DOHH2 (cell line): ENCODE results near the gene EFNA3.

Experiments
- H3F3A ChIP-seq: fragments of 200-600 bp; sonication (generic), shearing (Covaris generic); 2 replicates; pipeline ENCODE4 v1.6.0; 2016; ENCODE audit warnings: antibody characterized with exemption, mild to moderate bottlenecking; ENCODE audit not compliant: control insufficient read depth, insufficient read depth
- H3K27ac ChIP-seq: fragments of 200-600 bp; sonication (generic); 2 replicates; pipeline ENCODE4 v1.5.1; 2014; ENCODE audit warnings: low read depth, mild to moderate bottlenecking, low read length, moderate library complexity
- H3K27me3 ChIP-seq: fragments of 200-600 bp; sonication (generic); 2 replicates; pipeline ENCODE4 v1.6.1; 2014; ENCODE audit warnings: mild to moderate bottlenecking, low read length, mixed read lengths; ENCODE audit not compliant: control insufficient read depth
- H3K36me3 ChIP-seq: fragments of 200-600 bp; sonication (generic); 2 replicates; pipeline ENCODE4 v1.6.1; 2014; ENCODE audit warnings: mild to moderate bottlenecking, low read length, moderate library complexity, mixed read lengths; ENCODE audit not compliant: control insufficient read depth
- H3K4me1 ChIP-seq: fragments of 200-600 bp; sonication (generic); 2 replicates; pipeline ENCODE4 v1.6.1; 2014; ENCODE audit warnings: mild to moderate bottlenecking, low read length, mixed read lengths; ENCODE audit not compliant: control insufficient read depth
- H3K4me2 ChIP-seq: fragments of 200-600 bp; sonication (generic); 2 replicates; pipeline ENCODE4 v1.6.0; 2014; ENCODE audit warnings: mild to moderate bottlenecking, low read length, moderate library complexity
- H3K4me3 ChIP-seq: fragments of 200-600 bp; sonication (generic); 2 replicates; pipeline ENCODE4 v1.5.1; 2014; ENCODE audit warnings: mild to moderate bottlenecking, low read length, mixed read lengths
- H3K79me2 ChIP-seq: fragments of 200-600 bp; sonication (generic); 2 replicates; pipeline ENCODE4 v1.6.1; 2014; ENCODE audit warnings: mild to moderate bottlenecking, low read length, mixed read lengths; ENCODE audit not compliant: control insufficient read depth
- H3K9me2 ChIP-seq: fragments of 200-600 bp; sonication (generic); replicated peaks from 2 replicates; pipeline ENCODE4 v1.6.1; 2014; ENCODE audit warnings: mild to moderate bottlenecking, low read length, mixed read lengths; ENCODE audit not compliant: control insufficient read depth
- H3K9me3 ChIP-seq: fragments of 200-600 bp; sonication (generic); 2 replicates; pipeline ENCODE4 v1.6.1; 2014; ENCODE audit warnings: antibody characterized with exemption, low read length, mixed read lengths; ENCODE audit not compliant: control insufficient read depth, insufficient read depth
- H4K20me1 ChIP-seq: fragments of 200-600 bp; sonication (generic); 2 replicates; pipeline ENCODE4 v1.6.0; 2014; ENCODE audit warnings: low read depth, mild to moderate bottlenecking, antibody characterized with exemption, low read length, moderate library complexity; ENCODE audit not compliant: control insufficient read depth, insufficient read depth
- EZH2phosphoT487 ChIP-seq: fragments of 200-600 bp; sonication (generic); IDR thresholded peaks from 2 replicates; pipeline ENCODE4 v1.6.1; 2017; ENCODE audit warnings: borderline replicate concordance, mild to moderate bottlenecking, antibody characterized with exemption, low read length, moderate library complexity, mixed read lengths
- TF ChIP-seq, protein P1 (sequence below): fragments of 200-600 bp; sonication (generic); IDR thresholded peaks from one replicate; pipeline ENCODE4 v1.5.1; 2014; ENCODE audit warnings: antibody characterized with exemption, mild to moderate bottlenecking, low read depth, low read length; ENCODE audit not compliant: poor library complexity, severe bottlenecking

Gene EFNA3

DNA sequence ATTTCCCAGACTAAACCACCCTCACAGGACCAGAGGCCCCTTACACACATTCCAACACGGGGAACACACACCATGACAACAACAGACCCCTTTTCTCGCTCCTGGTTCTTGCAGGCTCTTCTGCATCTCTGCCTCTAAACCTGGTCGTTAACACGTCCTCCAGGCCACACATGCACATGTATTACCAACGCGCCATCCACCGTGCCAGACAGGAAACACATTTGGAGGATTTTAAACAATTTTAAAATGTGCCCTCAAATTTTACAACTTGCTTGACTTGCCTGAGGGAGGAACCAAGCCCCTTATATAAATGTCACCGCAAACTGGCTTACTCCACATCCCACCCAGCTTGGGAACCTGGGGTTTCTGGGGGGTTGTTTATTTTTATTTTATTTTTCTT, 32.2 kb downstream of the EFNA3 start:
- Histone ChIP-seq H3K79me2 (no peaks in the 10 kb centered on the region), H3K9me3 (no peaks in the 10 kb centered on the region), H3K36me3 (no peaks in the 10 kb centered on the region), H3K9me2 (no peaks in the 10 kb centered on the region), H4K20me1 (no peaks in the 10 kb centered on the region), H3F3A (no peaks in the 10 kb centered on the region), H3K4me2 (no peak overlapping the region), H3K27ac (no peak overlapping the region), H3K27me3 (peaks cover 6% of the 10 kb centered on the region; the same call in 1 of the 2 replicates), H3K4me1 (peaks cover 10% of the 10 kb centered on the region), H3K4me3 (no peak overlapping the region)
- TF ChIP-seq, protein P1, sequence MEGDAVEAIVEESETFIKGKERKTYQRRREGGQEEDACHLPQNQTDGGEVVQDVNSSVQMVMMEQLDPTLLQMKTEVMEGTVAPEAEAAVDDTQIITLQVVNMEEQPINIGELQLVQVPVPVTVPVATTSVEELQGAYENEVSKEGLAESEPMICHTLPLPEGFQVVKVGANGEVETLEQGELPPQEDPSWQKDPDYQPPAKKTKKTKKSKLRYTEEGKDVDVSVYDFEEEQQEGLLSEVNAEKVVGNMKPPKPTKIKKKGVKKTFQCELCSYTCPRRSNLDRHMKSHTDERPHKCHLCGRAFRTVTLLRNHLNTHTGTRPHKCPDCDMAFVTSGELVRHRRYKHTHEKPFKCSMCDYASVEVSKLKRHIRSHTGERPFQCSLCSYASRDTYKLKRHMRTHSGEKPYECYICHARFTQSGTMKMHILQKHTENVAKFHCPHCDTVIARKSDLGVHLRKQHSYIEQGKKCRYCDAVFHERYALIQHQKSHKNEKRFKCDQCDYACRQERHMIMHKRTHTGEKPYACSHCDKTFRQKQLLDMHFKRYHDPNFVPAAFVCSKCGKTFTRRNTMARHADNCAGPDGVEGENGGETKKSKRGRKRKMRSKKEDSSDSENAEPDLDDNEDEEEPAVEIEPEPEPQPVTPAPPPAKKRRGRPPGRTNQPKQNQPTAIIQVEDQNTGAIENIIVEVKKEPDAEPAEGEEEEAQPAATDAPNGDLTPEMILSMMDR = no peak
- no peak for TF ChIP-seq EZH2phosphoT487

DNA sequence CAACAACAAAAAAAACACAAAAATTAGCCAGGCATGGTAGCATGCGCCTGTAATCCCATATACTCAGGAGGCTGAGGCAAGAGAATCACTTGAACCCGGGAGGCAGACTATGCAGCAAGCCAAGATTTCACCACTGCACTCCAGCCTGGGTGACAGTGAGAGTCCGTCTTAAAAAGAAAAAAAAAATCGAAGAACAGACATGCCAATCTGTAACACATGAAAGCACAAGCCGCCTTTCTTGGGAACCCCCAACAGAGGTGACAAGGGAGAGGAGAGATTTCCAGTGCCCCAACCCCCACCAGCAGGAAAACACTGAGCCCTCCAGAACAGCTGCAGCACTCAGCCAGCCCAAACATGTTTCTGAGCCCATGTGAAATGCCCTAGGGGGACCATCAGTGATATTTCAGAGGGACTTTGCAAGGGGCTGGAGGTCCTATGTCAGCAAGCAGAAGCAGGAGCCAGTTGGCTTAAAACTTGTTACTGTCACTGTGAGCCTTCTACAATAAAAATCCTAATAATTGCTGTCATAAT, 34.9 kb downstream of the EFNA3 start:
- H3F3A ChIP-seq = no peaks in the 10 kb centered on the region
- TF ChIP-seq, protein P1 = no peak
- TF ChIP-seq EZH2phosphoT487 = no peak

DNA sequence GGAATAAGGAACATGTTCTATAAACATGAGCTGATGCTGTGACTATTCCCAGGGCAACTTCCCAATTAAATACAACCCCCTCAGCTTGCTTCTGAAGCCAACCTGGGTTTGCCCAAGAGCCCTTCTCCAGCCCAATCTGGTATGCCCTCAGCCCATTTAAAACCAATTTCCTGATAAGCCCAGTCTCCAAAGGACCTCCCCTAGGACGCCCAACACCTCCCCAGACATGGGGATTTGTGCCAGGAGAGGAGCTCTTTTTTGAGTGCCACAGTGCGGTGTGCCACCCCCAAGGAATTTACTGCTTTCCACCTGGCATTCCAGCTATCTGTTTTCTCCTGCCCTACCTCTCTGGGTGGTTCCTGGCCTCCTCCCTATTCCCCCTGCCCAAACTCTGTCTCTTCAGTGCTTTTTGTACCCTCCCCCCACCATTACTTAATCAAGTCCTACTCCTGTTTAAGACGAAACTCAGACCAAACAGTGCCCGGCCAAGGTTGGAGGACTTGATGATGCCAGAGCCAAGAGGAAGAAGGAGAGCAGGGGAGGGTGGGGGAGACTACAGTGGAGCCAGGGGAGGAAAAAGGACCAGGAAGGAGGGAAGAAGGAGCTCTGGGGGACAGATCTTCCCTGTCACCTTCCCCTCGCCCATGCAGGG, 37.6 kb downstream of the EFNA3 start:
- Histone ChIP-seq H3K27ac (no peak overlapping the region), H3K4me2 (no peak overlapping the region), H3K4me1 (no peaks in the 10 kb centered on the region), H4K20me1 (no peaks in the 10 kb centered on the region), H3K27me3 (peaks cover 38% of the 10 kb centered on the region), H3K9me3 (no peaks in the 10 kb centered on the region), H3F3A (no peaks in the 10 kb centered on the region), H3K4me3 (no peak overlapping the region), H3K9me2 (no peaks in the 10 kb centered on the region), H3K36me3 (no peaks in the 10 kb centered on the region), H3K79me2 (no peaks in the 10 kb centered on the region)
- TF ChIP-seq EZH2phosphoT487 = no peak
- TF ChIP-seq, protein P1 = no peak

More for the DNA sequence above, 34.9 kb downstream of the EFNA3 start:
- H3K9me3 ChIP-seq = no peaks in the 10 kb centered on the region
- peaks cover under 1% of the 10 kb centered on the region; the same call in 1 of the 2 replicates for H3K4me1 ChIP-seq
- peaks cover 20% of the 10 kb centered on the region for H3K27me3 ChIP-seq
- no peaks in the 10 kb centered on the region for H3K36me3 ChIP-seq
- H3K79me2 ChIP-seq = no peaks in the 10 kb centered on the region
- H3K27ac ChIP-seq = no peak overlapping the region
- no peaks in the 10 kb centered on the region for H3K9me2 ChIP-seq
- H4K20me1 ChIP-seq = no peaks in the 10 kb centered on the region
- no peak overlapping the region for H3K4me3 ChIP-seq
- no peak overlapping the region for H3K4me2 ChIP-seq
